Glutamatergic neuron (in vitro differentiated cells): Measurements from ENCODE around the gene AKR1C4. TPM values are rescaled to one million over a fixed set of nuclear protein-coding genes. Genes with fewer than 3 reads are reported as not detected.

ENCODE experiments used
- DNase-seq: peaks from one replicate; pipeline ENCODE4 v3.0.0; 2022
- H3K27ac Mint-ChIP-seq: one replicate; pipeline ENCODE4 v1.8.0; 2020; ENCODE audit warnings: mild to moderate bottlenecking, mixed read lengths, inconsistent platforms; ENCODE audit not compliant: unreplicated experiment
- H3K27me3 Mint-ChIP-seq: one replicate; pipeline ENCODE4 v1.8.0; 2020; ENCODE audit warnings: mild to moderate bottlenecking, moderate library complexity, mixed read lengths, inconsistent platforms; ENCODE audit not compliant: unreplicated experiment
- H3K36me3 Mint-ChIP-seq: one replicate; pipeline ENCODE4 v1.8.0; 2020; ENCODE audit warnings: mild to moderate bottlenecking, mixed read lengths, inconsistent platforms; ENCODE audit not compliant: unreplicated experiment
- H3K4me1 Mint-ChIP-seq: one replicate; pipeline ENCODE4 v1.8.0; 2020; ENCODE audit warnings: mild to moderate bottlenecking, low read depth, mixed read lengths, inconsistent platforms; ENCODE audit not compliant: unreplicated experiment
- H3K4me3 Mint-ChIP-seq: one replicate; pipeline ENCODE4 v1.8.0; 2020; ENCODE audit warnings: mild to moderate bottlenecking, mixed read lengths, inconsistent platforms; ENCODE audit not compliant: unreplicated experiment
- H3K9me3 Mint-ChIP-seq: one replicate; pipeline ENCODE4 v1.8.0; 2020; ENCODE audit warnings: mild to moderate bottlenecking, moderate library complexity, mixed read lengths, inconsistent platforms; ENCODE audit not compliant: unreplicated experiment
- total RNA-seq: library from RNA; stranded (reverse); fragmentation: NEBNext Ultra II Directional; extraction: Animal tissue kit (Norgen Biotek cat#: 25700); gene quantifications from one replicate; pipeline ENCODE4 v1.2.1, GENCODE V29; 2021; ENCODE audit not compliant: unreplicated experiment
- TF ChIP-seq, protein P1 (sequence below): fragments of 200-600 bp; sonication (generic); IDR thresholded peaks from one replicate; pipeline ENCODE4 v1.5.0; 2021; ENCODE audit not compliant: partially characterized antibody, unreplicated experiment

Gene AKR1C4
- total RNA-seq, 1 donor from 2014 or later: not detected

DNA sequence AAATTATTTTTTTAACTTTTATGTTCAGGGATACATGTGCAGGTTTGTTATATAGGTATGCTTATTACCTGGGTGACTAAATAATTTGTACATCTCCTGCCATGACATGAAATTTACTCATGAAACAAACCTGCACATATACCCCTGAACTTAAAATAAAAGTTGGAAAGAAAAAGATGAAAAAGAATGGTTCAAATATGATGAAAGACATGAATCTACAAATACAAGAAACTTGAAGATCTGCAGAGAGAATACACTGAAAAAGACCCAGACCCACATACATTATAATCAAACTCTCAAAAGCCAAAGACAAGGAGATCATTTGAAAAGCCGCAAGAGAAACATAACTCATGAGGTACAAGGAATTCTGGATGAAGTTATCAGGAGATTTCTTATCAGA, 70.2 kb downstream of the AKR1C4 start:
- TF ChIP-seq, protein P1, sequence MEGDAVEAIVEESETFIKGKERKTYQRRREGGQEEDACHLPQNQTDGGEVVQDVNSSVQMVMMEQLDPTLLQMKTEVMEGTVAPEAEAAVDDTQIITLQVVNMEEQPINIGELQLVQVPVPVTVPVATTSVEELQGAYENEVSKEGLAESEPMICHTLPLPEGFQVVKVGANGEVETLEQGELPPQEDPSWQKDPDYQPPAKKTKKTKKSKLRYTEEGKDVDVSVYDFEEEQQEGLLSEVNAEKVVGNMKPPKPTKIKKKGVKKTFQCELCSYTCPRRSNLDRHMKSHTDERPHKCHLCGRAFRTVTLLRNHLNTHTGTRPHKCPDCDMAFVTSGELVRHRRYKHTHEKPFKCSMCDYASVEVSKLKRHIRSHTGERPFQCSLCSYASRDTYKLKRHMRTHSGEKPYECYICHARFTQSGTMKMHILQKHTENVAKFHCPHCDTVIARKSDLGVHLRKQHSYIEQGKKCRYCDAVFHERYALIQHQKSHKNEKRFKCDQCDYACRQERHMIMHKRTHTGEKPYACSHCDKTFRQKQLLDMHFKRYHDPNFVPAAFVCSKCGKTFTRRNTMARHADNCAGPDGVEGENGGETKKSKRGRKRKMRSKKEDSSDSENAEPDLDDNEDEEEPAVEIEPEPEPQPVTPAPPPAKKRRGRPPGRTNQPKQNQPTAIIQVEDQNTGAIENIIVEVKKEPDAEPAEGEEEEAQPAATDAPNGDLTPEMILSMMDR: no peak
- H3K9me3 Mint-ChIP-seq: peaks cover 2% of the 10 kb centered on the region
- no peak for DNase-seq
- no peak overlapping the region for H3K4me3 Mint-ChIP-seq
- H3K27me3 Mint-ChIP-seq: no peaks in the 10 kb centered on the region
- peaks cover 4% of the 10 kb centered on the region for H3K36me3 Mint-ChIP-seq
- H3K4me1 Mint-ChIP-seq: no peaks in the 10 kb centered on the region
- no peak overlapping the region for H3K27ac Mint-ChIP-seq

DNA sequence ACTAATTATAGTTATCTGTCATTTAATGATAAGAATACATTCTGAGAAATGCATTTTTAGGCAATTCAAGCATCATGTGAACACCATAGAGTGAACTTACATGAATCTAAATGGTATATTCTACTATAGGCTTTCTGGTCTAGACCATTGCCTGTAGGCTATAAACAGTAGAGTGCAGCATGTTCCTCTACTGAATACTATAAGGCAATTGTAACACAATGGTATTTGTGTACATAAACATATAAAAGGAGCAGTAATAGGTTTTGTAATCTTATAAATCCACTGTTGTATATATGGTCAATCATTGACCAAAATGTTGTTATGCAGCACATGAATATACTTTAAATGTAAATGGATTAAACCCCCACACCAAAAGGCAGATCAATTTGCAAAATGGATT, 71.6 kb downstream of the AKR1C4 start:
- H3K4me1 Mint-ChIP-seq: no peaks in the 10 kb centered on the region
- H3K36me3 Mint-ChIP-seq: peaks cover 4% of the 10 kb centered on the region
- DNase-seq: no peak
- H3K27ac Mint-ChIP-seq: no peak overlapping the region
- TF ChIP-seq, protein P1: no peak
- H3K4me3 Mint-ChIP-seq: no peak overlapping the region
- no peaks in the 10 kb centered on the region for H3K27me3 Mint-ChIP-seq
- peaks cover 2% of the 10 kb centered on the region for H3K9me3 Mint-ChIP-seq

Other genes with a start within 250 kb of the AKR1C4 start
- 24.7 TPM for gene AKR1C1, start 233.4 kb upstream of the AKR1C4 start, total RNA-seq
- 3.8 TPM for gene AKR1C2, start 193.0 kb upstream of the AKR1C4 start, total RNA-seq
- gene AKR1C3, start 102.4 kb upstream of the AKR1C4 start, total RNA-seq: 0.49 TPM
- not detected for gene AKR1C8, start 11.7 kb upstream of the AKR1C4 start, total RNA-seq
- not detected for gene UCN3, start 168.1 kb downstream of the AKR1C4 start, total RNA-seq
- gene TUBAL3, start 208.0 kb downstream of the AKR1C4 start, total RNA-seq: not detected
- 63.8 TPM for gene NET1, start 215.7 kb downstream of the AKR1C4 start, total RNA-seq